Hepatic stellate cell (primary cell): ENCODE data around the gene SNX5.
"Not testable (repeated sequence)": the region's sequence is repeated elsewhere in the genome, so short reads cannot be mapped to it uniquely, and the experiment has no call there.

ENCODE experiments used
- DNase-seq: peaks from one replicate; pipeline ENCODE4 v3.0.0; 2011; ENCODE audit warnings: low spot score

SNX5 gene

GRCh38 chr20:17960400-17960885 lies 8.2 kb downstream of the SNX5 start:
- DNase-seq, result not testable (repeated sequence)

- no peak for DNase-seq
Measured at GRCh38 chr20:17959257-17959627, 9.4 kb downstream of the SNX5 start.

- no peak for DNase-seq
Measured at GRCh38 chr20:17958373-17959256, 10.0 kb downstream of the SNX5 start.

GRCh38 chr20:17957505-17958363 lies 10.9 kb downstream of the SNX5 start:
- no peak for DNase-seq

GRCh38 chr20:17956099-17956685 lies 12.4 kb downstream of the SNX5 start:
- no peak for DNase-seq

GRCh38 chr20:17955302-17955701 lies 13.3 kb downstream of the SNX5 start:
- DNase-seq, result no peak

- no peak for DNase-seq
Measured at GRCh38 chr20:17953935-17954334, 14.7 kb downstream of the SNX5 start.

- no peak for DNase-seq
Measured at GRCh38 chr20:17952692-17953684, 15.6 kb downstream of the SNX5 start.

- no peak for DNase-seq
Measured at GRCh38 chr20:17951323-17951722, 17.3 kb downstream of the SNX5 start.

GRCh38 chr20:17950670-17951069 lies 17.9 kb downstream of the SNX5 start:
- DNase-seq, result no peak

- DNase-seq, result no peak
Measured at GRCh38 chr20:17949899-17950298, 18.7 kb downstream of the SNX5 start.

- no peak for DNase-seq
Measured at GRCh38 chr20:17948442-17948841, 20.2 kb downstream of the SNX5 start.

GRCh38 chr20:17947474-17947815 lies 21.1 kb downstream of the SNX5 start:
- DNase-seq, result no peak

GRCh38 chr20:17946572-17947473 lies 21.8 kb downstream of the SNX5 start:
- DNase-seq, result no peak

- DNase-seq, result no peak
Measured at GRCh38 chr20:17946040-17946439, 22.6 kb downstream of the SNX5 start.

GRCh38 chr20:17944854-17945474 lies 23.6 kb downstream of the SNX5 start:
- DNase-seq, result no peak

GRCh38 chr20:17943343-17943742 lies 25.3 kb downstream of the SNX5 start:
- DNase-seq, result no peak

- DNase-seq, result no peak
Measured at GRCh38 chr20:17941826-17942196, 26.8 kb downstream of the SNX5 start.

- DNase-seq, result no peak
Measured at GRCh38 chr20:17941087-17941825, 27.3 kb downstream of the SNX5 start.
